Stomach (tissue), 9 donors: ENCODE data around the gene SND1. TPM values are rescaled to one million over a fixed set of nuclear protein-coding genes. Genes with fewer than 3 reads are reported as not detected.

ENCODE experiments used
- DNase-seq, 2 donors: peaks; one replicate each; pipeline versions ENCODE4 v3.0.0 to v3.0.0-alpha.2; 2013 to 2019
- H3K27ac ChIP-seq, 5 donors: fragments of 200-600 bp in 4 of 5; sonication (generic) in 4 of 5; one replicate each; pipeline ENCODE4 v1.5.1; 2013 to 2019; ENCODE audit warnings: mild to moderate bottlenecking in 1 of 5, moderate library complexity in 1 of 5
- H3K27me3 ChIP-seq, 3 donors: fragments of 200-600 bp; sonication (generic); one replicate each; pipeline ENCODE4 v1.5.1; 2017 to 2019; ENCODE audit warnings: mixed run types in 1 of 3
- H3K36me3 ChIP-seq, 4 donors: fragments of 200-600 bp; sonication (generic); 1 replicate in 3 of 4; 2 replicates in 1 of 4; pipeline ENCODE4 v1.5.1; 2016 to 2019
- H3K4me1 ChIP-seq, 4 donors: fragments of 200-600 bp; sonication (generic); one replicate each; pipeline ENCODE4 v1.5.1; 2016 to 2019
- H3K4me3 ChIP-seq, 4 donors: fragments of 200-600 bp; sonication (generic) in 3 of 4; one replicate each; pipeline ENCODE4 v1.5.1; 2016 to 2019; ENCODE audit warnings: mild to moderate bottlenecking in 1 of 4
- H3K9me3 ChIP-seq, 4 donors: fragments of 200-600 bp; sonication (generic); one replicate each; pipeline ENCODE4 v1.5.1; 2016 to 2019
- EP300 ChIP-seq: sonication (generic); formaldehyde crosslinking; IDR thresholded peaks from one replicate; pipeline ENCODE4 v1.6.1; 2017; ENCODE audit warnings: antibody characterized with exemption
- POLR2A ChIP-seq, 4 donors: fragments of 450-650 bp; IDR thresholded peaks; one replicate each; pipeline ENCODE4 v1.6.1; 2016; ENCODE audit warnings: antibody characterized with exemption in 4 of 4, control low read depth in 2 of 4, mild to moderate bottlenecking in 1 of 4, moderate library complexity in 1 of 4
- POLR2AphosphoS5 ChIP-seq, 3 donors: sonication (generic); formaldehyde crosslinking; IDR thresholded peaks; one replicate each; pipeline ENCODE4 v1.6.1; 2016; ENCODE audit warnings: antibody characterized with exemption in 3 of 3
- WGBS, 5 donors: extraction: QIAGEN DNeasy Blood & Tissue Kit in 3 of 5; methylation state at CpG; one replicate each; pipeline versions ENCODE4 v1.1.5 to v1.1.7; 2013 to 2018; 5-methylcytosine and 5-hydroxymethylcytosine counted together
- intact Hi-C: fragments of 100-400 bp; cut with DNase I; formaldehyde crosslinking; loops from one replicate; pipeline ENCODE4 v1.15.1; 2023; ENCODE audit warnings: low total_unique reads
- polyA plus RNA-seq, 3 donors: library from polyadenylated mRNA; stranded (reverse); fragments of 200-250 nt; gene quantifications; one replicate each; pipeline ENCODE4 v1.2.3, GENCODE V29; 2013
- total RNA-seq, 5 donors: library from RNA; depleted of rRNA; stranded (reverse); fragments of >200 nt; gene quantifications; one replicate each; pipeline versions ENCODE4 v1.1.0 to v1.2.3, GENCODE V29; 2014 to 2016
- TF ChIP-seq, protein P1 (sequence below), 7 experiments: fragments of 450-650 bp in 4 of 7; fragments of 200-600 bp in 3 of 7; sonication (generic) in 3 of 7; IDR thresholded peaks; one replicate each; pipeline ENCODE4 v1.5.1; 2016 to 2019; ENCODE audit warnings: antibody characterized with exemption in 7 of 7, control low read depth in 2 of 7, mild to moderate bottlenecking in 1 of 7
- donor health status: healthy with polysubstance abuse.
- donor health status: Bipolar disorder and iron deficiency.
- donor health status: healthy.

SND1 gene
- total and polyA plus RNA-seq, 8 donors: 63.3 to 799 (median 126) TPM

DNA sequence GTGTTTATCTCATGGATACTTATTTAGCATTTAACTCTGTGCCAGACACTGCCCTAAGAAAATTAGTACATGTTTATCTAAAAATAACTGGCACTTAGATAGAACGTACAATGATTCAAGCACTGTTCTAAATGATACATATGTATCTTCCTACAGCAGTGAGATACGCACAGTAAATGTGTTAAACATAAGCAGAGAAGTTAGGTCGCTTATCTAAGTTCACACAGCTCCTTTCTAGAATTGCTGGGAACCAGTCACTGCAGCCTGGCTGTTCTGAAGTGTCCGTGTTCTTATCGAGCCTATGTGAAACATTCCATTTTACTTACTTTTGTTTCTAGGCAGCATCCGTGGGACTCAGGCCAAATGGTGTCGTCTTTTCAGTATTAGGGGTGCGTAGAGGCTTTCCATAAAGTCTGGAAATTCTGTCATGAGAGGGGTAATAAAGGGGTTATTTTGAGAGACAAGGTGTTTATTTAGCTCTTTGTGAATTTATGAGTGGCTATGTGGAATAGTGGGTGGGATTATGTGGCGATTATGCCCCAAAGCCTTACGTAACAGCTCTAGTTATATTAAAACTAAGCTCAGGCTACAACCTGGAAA lies 186.9 kb downstream of the SND1 start:
- H3K9me3 ChIP-seq: peaks cover 0 to 14% (median 5%) of the 10 kb centered on the region in 4 donors
- H3K27ac ChIP-seq: no peak overlapping the region
- DNase-seq: peak in 1 of 2 donors; percentile 29
- H3K36me3 ChIP-seq: peaks cover 0 to 6% (median 3%) of the 10 kb centered on the region in 4 donors
- intact Hi-C loops: no loop called here
- 86 to 90% (median 89%) methylated on average over 10 of the region's 10 CpGs for WGBS, 5 donors
- no peaks in the 10 kb centered on the region for H3K27me3 ChIP-seq
- TF ChIP-seq, protein P1, sequence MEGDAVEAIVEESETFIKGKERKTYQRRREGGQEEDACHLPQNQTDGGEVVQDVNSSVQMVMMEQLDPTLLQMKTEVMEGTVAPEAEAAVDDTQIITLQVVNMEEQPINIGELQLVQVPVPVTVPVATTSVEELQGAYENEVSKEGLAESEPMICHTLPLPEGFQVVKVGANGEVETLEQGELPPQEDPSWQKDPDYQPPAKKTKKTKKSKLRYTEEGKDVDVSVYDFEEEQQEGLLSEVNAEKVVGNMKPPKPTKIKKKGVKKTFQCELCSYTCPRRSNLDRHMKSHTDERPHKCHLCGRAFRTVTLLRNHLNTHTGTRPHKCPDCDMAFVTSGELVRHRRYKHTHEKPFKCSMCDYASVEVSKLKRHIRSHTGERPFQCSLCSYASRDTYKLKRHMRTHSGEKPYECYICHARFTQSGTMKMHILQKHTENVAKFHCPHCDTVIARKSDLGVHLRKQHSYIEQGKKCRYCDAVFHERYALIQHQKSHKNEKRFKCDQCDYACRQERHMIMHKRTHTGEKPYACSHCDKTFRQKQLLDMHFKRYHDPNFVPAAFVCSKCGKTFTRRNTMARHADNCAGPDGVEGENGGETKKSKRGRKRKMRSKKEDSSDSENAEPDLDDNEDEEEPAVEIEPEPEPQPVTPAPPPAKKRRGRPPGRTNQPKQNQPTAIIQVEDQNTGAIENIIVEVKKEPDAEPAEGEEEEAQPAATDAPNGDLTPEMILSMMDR (IDR thresholded peaks at IDR 0.05): no peak
- no peak for TF ChIP-seq POLR2A (IDR thresholded peaks at IDR 0.05)
- no peak for TF ChIP-seq POLR2AphosphoS5 (IDR thresholded peaks at IDR 0.05)
- TF ChIP-seq EP300: no peak
- no peak overlapping the region for H3K4me3 ChIP-seq
- peaks cover 0 to 7% (median 3%) of the 10 kb centered on the region in 4 donors for H3K4me1 ChIP-seq

DNA sequence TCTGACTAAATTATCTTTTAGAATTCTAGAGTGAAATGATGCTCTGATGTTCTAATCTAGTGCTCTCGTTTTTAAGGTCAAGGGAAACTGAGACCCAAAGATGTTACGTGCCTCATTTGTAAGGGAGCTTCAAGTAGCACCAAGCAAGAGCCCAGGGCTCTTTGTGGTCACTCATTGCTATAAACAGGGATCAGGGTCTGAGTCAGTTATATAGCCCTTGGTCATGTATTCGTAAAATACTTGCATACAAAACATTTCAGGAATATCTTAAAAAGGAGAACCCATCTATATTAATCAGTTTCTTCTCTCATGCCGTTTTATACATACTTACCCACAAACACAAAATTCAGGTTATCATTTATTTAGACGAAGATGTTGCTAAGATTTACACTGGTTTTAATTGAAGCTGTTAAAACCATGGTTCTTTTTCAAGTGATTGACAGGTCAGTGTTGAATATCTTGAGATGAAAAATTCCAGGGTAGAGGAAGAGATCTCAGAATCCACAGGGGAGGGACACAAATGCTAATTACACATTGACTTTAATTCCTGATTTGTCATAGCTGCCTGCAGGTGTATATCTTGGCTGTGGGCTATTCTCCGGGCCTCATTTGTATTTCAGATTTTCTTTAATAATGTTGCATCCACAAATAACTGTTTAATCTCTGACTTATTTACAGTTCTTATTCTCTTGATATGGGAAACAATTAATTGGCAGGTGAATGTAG lies 188.4 kb downstream of the SND1 start:
- no peak overlapping the region for H3K4me3 ChIP-seq
- no peak overlapping the region for H3K27ac ChIP-seq
- H3K9me3 ChIP-seq: peaks cover 0 to 14% (median 5%) of the 10 kb centered on the region in 4 donors
- DNase-seq: no peak
- H3K27me3 ChIP-seq: no peaks in the 10 kb centered on the region
- intact Hi-C loops: no loop called here
- 85 to 93% (median 92%) methylated on average over 6 of the region's 6 CpGs for WGBS, 5 donors
- no peak for TF ChIP-seq POLR2A (IDR thresholded peaks at IDR 0.05)
- TF ChIP-seq, protein P1 (IDR thresholded peaks at IDR 0.05): no peak
- no peak for TF ChIP-seq POLR2AphosphoS5 (IDR thresholded peaks at IDR 0.05)
- no peak for TF ChIP-seq EP300
- peaks cover 0 to 19% (median 13%) of the 10 kb centered on the region in 4 donors for H3K4me1 ChIP-seq
- peaks cover 0 to 17% (median 3%) of the 10 kb centered on the region in 4 donors for H3K36me3 ChIP-seq

DNA sequence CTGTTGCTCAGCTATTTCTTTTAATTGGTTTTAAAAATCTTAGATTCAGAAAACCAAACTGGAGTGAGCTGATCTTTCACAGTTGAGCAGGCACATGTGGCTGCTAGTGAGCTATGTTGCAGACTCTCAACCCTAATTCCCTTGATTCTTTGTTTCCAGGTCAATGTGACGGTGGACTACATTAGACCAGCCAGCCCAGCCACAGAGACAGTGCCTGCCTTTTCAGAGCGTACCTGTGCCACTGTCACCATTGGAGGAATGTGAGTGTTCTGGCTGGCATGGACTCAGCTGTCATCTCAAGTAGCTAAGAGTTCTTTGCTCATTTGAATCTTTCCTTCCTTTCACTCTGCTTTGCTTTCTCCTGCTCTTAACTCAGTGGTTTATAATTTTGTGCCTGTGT lies 192.2 kb downstream of the SND1 start:
- Histone ChIP-seq H3K4me3 (no peak overlapping the region), H3K9me3 (no peaks in the 10 kb centered on the region), H3K27me3 (no peaks in the 10 kb centered on the region), H3K4me1 (peaks cover 0 to 28% (median 18%) of the 10 kb centered on the region in 4 donors), H3K36me3 (peaks cover 0 to 25% (median under 1%) of the 10 kb centered on the region in 4 donors), H3K27ac (peak overlapping the region in 1 of 5 donors; percentile 34)
- TF ChIP-seq POLR2A (IDR thresholded peaks at IDR 0.05) (no peak), EP300 (no peak), POLR2AphosphoS5 (IDR thresholded peaks at IDR 0.05) (no peak)
- TF ChIP-seq, protein P1 (IDR thresholded peaks at IDR 0.05): no peak
- WGBS, 5 donors: 91 to 96% (median 94%) methylated on average over 2 of the region's 2 CpGs
- intact Hi-C loops: no loop called here
- no peak for DNase-seq

DNA sequence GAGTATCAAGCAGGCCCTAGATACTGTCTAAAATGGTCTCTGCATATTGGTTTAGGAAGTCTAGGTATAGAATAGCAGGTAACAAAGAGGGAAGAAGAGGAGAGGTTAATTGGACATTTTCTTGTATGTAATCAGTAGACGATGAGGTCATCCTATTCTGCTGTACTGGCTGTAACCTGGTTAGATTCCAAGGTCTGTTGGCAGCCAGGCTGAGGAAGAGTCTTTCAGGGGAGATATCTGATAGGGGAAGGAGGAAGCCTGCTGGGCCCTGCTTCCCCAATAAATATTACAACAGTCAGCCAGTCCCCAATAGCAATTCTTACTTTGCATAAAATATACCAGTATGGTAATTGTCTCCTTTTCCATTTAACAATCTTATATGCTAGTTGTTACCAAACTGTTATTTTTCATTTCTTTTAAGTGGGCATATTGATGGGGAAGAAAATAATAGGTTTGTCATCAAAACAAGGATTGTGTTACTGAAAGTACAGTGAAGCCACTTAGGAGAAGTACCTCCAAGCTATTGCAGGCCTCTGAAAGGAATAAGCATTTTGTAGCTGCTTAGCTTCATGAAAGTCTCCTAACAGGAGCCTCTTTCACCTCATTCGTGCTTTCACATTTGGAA lies 192.8 kb downstream of the SND1 start:
- Histone ChIP-seq H3K36me3 (peaks cover 0 to 31% (median 4%) of the 10 kb centered on the region in 4 donors), H3K27me3 (no peaks in the 10 kb centered on the region), H3K4me3 (no peak overlapping the region), H3K9me3 (no peaks in the 10 kb centered on the region), H3K27ac (peak overlapping the region in 1 of 5 donors; percentile 34), H3K4me1 (peaks cover 0 to 28% (median 18%) of the 10 kb centered on the region in 4 donors)
- peak; percentile 55 to 59 for DNase-seq
- intact Hi-C loops: no loop called here
- TF ChIP-seq POLR2AphosphoS5 (IDR thresholded peaks at IDR 0.05) (no peak), POLR2A (IDR thresholded peaks at IDR 0.05) (no peak), EP300 (no peak)
- TF ChIP-seq, protein P1 (IDR thresholded peaks at IDR 0.05): no peak
- whole genome bisulfite sequencing, 5 donors: 23 to 32% (median 27%) methylated on average over 2 of the region's 2 CpGs
